ENCODE data around the gene MMP14.

MMP14 gene

DNA sequence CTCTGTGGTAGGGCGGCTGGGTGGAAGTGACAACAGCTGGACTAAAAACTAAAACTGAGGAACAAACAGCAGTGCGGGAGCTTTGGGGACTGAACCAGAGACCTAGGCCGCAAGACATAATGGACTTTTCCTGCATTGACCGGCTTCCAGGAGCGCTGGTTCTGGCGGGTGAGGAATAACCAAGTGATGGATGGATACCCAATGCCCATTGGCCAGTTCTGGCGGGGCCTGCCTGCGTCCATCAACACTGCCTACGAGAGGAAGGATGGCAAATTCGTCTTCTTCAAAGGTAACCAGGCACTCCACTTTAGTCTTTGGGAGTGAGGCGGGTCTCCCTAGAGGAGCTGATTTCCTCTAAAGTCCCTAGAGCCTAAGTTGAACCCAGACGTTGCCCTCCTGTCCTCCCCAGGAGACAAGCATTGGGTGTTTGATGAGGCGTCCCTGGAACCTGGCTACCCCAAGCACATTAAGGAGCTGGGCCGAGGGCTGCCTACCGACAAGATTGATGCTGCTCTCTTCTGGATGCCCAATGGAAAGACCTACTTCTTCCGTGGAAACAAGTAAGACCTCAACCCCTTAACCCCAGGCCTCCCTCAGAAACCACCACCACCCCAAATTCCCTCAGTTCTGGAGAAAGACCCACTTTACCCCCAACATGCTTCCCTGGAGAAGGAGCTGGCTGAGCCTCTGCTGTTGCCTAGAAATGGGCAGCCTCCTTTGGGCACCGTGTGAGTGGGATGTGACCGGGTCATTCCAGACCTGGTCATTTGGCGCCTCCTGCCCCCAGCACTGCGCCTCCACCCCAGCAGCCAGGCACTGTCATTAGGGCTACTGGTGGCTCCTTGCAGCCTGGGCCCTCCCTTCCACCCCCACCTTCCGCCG lies 8.1 kb downstream of the MMP14 start:
- DNase-seq (ENCODE audit: low read depth): no peak
- TF ChIP-seq, protein P1, sequence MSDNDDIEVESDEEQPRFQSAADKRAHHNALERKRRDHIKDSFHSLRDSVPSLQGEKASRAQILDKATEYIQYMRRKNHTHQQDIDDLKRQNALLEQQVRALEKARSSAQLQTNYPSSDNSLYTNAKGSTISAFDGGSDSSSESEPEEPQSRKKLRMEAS (IDR thresholded peaks at IDR 0.05; ENCODE audit: low read depth, low read length): no peak
- TF ChIP-seq, protein P2, sequence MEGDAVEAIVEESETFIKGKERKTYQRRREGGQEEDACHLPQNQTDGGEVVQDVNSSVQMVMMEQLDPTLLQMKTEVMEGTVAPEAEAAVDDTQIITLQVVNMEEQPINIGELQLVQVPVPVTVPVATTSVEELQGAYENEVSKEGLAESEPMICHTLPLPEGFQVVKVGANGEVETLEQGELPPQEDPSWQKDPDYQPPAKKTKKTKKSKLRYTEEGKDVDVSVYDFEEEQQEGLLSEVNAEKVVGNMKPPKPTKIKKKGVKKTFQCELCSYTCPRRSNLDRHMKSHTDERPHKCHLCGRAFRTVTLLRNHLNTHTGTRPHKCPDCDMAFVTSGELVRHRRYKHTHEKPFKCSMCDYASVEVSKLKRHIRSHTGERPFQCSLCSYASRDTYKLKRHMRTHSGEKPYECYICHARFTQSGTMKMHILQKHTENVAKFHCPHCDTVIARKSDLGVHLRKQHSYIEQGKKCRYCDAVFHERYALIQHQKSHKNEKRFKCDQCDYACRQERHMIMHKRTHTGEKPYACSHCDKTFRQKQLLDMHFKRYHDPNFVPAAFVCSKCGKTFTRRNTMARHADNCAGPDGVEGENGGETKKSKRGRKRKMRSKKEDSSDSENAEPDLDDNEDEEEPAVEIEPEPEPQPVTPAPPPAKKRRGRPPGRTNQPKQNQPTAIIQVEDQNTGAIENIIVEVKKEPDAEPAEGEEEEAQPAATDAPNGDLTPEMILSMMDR (IDR thresholded peaks at IDR 0.05; ENCODE audit: low read depth, low read length): no peak
- TF ChIP-seq MYC (IDR thresholded peaks at IDR 0.05; ENCODE audit: low read depth, low read length) (no peak), POLR2A (IDR thresholded peaks at IDR 0.05; ENCODE audit: extremely low read depth, insufficient read length) (no peak)
- H3K4me3 ChIP-seq (ENCODE audit: low read depth, low read length): no peak overlapping the region

DNA sequence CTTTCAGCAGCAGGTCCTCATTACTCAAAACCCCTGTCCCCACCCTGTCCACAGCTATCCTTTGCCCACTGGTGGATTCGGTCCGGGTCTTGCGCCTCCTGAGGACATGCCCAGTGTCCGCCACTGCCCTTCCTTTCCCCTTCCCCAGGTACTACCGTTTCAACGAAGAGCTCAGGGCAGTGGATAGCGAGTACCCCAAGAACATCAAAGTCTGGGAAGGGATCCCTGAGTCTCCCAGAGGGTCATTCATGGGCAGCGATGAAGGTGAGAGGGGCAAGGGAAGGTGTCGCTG lies 8.7 kb downstream of the MMP14 start:
- no peak for DNase-seq (ENCODE audit: low read depth)
- TF ChIP-seq, protein P2 (IDR thresholded peaks at IDR 0.05; ENCODE audit: low read depth, low read length): no peak
- TF ChIP-seq, protein P1 (IDR thresholded peaks at IDR 0.05; ENCODE audit: low read depth, low read length): no peak
- TF ChIP-seq POLR2A (IDR thresholded peaks at IDR 0.05; ENCODE audit: extremely low read depth, insufficient read length) (no peak), MYC (IDR thresholded peaks at IDR 0.05; ENCODE audit: low read depth, low read length) (no peak)
- H3K4me3 ChIP-seq (ENCODE audit: low read depth, low read length): no peak overlapping the region

DNA sequence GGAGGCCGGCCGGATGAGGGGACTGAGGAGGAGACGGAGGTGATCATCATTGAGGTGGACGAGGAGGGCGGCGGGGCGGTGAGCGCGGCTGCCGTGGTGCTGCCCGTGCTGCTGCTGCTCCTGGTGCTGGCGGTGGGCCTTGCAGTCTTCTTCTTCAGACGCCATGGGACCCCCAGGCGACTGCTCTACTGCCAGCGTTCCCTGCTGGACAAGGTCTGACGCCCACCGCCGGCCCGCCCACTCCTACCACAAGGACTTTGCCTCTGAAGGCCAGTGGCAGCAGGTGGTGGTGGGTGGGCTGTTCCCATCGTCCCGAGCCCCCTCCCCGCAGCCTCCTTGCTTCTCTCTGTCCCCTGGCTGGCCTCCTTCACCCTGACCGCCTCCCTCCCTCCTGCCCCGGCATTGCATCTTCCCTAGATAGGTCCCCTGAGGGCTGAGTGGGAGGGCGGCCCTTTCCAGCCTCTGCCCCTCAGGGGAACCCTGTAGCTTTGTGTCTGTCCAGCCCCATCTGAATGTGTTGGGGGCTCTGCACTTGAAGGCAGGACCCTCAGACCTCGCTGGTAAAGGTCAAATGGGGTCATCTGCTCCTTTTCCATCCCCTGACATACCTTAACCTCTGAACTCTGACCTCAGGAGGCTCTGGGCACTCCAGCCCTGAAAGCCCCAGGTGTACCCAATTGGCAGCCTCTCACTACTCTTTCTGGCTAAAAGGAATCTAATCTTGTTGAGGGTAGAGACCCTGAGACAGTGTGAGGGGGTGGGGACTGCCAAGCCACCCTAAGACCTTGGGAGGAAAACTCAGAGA lies 9.6 kb downstream of the MMP14 start:
- no peak for DNase-seq (ENCODE audit: low read depth)
- no peak overlapping the region for H3K4me3 ChIP-seq (ENCODE audit: low read depth, low read length)
- TF ChIP-seq, protein P2 (IDR thresholded peaks at IDR 0.05; ENCODE audit: low read depth, low read length): no peak
- no peak for TF ChIP-seq POLR2A (IDR thresholded peaks at IDR 0.05; ENCODE audit: extremely low read depth, insufficient read length)
- TF ChIP-seq MYC (IDR thresholded peaks at IDR 0.05; ENCODE audit: low read depth, low read length): no peak
- TF ChIP-seq, protein P1 (IDR thresholded peaks at IDR 0.05; ENCODE audit: low read depth, low read length): no peak

DNA sequence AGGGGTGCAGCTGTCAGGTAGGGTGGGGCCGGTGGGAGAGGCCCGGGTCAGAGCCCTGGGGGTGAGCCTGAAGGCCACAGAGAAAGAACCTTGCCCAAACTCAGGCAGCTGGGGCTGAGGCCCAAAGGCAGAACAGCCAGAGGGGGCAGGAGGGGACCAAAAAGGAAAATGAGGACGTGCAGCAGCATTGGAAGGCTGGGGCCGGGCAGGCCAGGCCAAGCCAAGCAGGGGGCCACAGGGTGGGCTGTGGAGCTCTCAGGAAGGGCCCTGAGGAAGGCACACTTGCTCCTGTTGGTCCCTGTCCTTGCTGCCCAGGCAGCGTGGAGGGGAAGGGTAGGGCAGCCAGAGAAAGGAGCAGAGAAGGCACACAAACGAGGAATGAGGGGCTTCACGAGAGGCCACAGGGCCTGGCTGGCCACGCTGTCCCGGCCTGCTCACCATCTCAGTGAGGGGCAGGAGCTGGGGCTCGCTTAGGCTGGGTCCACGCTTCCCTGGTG lies 10.5 kb downstream of the MMP14 start:
- DNase-seq (ENCODE audit: low read depth): no peak
- H3K4me3 ChIP-seq (ENCODE audit: low read depth, low read length): no peak overlapping the region
- TF ChIP-seq, protein P2 (IDR thresholded peaks at IDR 0.05; ENCODE audit: low read depth, low read length): no peak
- TF ChIP-seq MYC (IDR thresholded peaks at IDR 0.05; ENCODE audit: low read depth, low read length) (no peak), POLR2A (IDR thresholded peaks at IDR 0.05; ENCODE audit: extremely low read depth, insufficient read length) (no peak)
- TF ChIP-seq, protein P1 (IDR thresholded peaks at IDR 0.05; ENCODE audit: low read depth, low read length): no peak

DNA sequence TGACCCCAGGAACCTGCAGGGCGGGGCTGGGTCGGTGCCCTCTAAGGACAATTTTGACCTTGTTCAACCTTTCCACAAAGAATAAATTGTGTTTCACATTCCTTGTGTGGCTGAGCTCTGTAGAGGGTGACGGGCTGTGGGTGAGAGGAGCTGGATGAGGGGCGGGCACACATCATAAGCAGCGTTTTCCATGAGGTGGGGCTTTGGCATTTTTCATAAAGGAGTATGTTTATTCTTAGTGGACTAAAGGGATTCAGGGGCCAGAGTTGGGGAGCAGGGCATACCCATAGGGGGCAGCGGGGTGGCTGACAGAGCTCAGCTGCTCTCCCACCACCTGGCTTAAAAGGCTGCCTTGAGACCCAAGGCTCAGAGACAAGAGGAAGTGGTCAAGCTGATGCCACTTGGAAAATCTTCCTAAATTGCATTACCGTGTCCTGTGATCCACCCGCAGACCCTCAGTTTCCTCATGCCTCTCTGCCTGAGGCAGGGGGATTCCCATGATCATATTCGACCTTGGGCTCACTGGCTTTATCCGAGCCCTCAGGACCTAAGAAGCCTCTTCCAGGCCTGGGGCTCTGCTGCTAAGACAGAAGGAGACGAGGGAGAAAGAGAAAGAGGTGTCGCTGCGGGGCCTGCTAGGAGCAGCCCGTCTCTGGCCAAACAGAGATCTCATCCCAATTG lies 11.4 kb downstream of the MMP14 start:
- no peak overlapping the region for H3K4me3 ChIP-seq (ENCODE audit: low read depth, low read length)
- DNase-seq (ENCODE audit: low read depth): peak; percentile 60
- TF ChIP-seq, protein P2 (IDR thresholded peaks at IDR 0.05; ENCODE audit: low read depth, low read length): peak; percentile 49
- no peak for TF ChIP-seq POLR2A (IDR thresholded peaks at IDR 0.05; ENCODE audit: extremely low read depth, insufficient read length)

All from NB4 (cell line).